CD8-positive, alpha-beta memory T cell (primary cell): Measurements from ENCODE around the gene ANKS3. TPM values are rescaled to one million over a fixed set of nuclear protein-coding genes. Genes with fewer than 3 reads are reported as not detected.
"Not testable (repeated sequence)": the region's sequence is repeated elsewhere in the genome, so short reads cannot be mapped to it uniquely, and the experiment has no call there.

Experiments used
- CTCF ChIA-PET: fragments of 350-600 bp; sonication (Branson Sonifier 250); formaldehyde crosslinking; loops from one replicate; lab custom pipeline; 2021; ENCODE audit warnings: antibody characterized with exemption; lab: Charles Lee
- POLR2A ChIA-PET: fragments of 350-600 bp; sonication (Branson Sonifier 250); formaldehyde crosslinking; loops from one replicate; lab custom pipeline; 2021; ENCODE audit warnings: antibody characterized with exemption; lab: Charles Lee
- DNase-seq, 5 donors: peaks; one replicate each; pipeline versions ENCODE4 v3.0.0 to v3.0.0-alpha.2; 2020 to 2022; ENCODE audit warnings: mixed read lengths in 1 of 5
- H3K27ac ChIP-seq: one replicate; pipeline ENCODE4 v1.7.0; 2013; ENCODE audit warnings: low read depth, mild to moderate bottlenecking, low read length, moderate library complexity
- H3K27me3 ChIP-seq: 2 replicates; pipeline ENCODE4 v1.7.0; 2013; ENCODE audit warnings: low read length, mild to moderate bottlenecking; ENCODE audit not compliant: insufficient read depth, poor library complexity, severe bottlenecking
- H3K36me3 ChIP-seq: 2 replicates; pipeline ENCODE4 v1.7.0; 2013; ENCODE audit warnings: mild to moderate bottlenecking, low read length, moderate library complexity; ENCODE audit not compliant: insufficient read depth
- H3K4me1 ChIP-seq: 2 replicates; pipeline ENCODE4 v1.7.0; 2013; ENCODE audit warnings: mild to moderate bottlenecking, low read length, moderate library complexity; ENCODE audit not compliant: insufficient read depth
- H3K4me3 ChIP-seq: 2 replicates; pipeline ENCODE4 v1.7.0; 2013; ENCODE audit warnings: mild to moderate bottlenecking, low read length
- H3K9me3 ChIP-seq: 2 replicates; pipeline ENCODE4 v1.7.0; 2013; ENCODE audit warnings: mild to moderate bottlenecking, low read length
- H3K27ac Mint-ChIP-seq, 8 donors: one replicate each; pipeline ENCODE4 v1.8.0; 2020 to 2021; ENCODE audit warnings: mixed read lengths in 8 of 8, mild to moderate bottlenecking in 6 of 8, inconsistent platforms in 3 of 8, moderate library complexity in 3 of 8
- H3K27me3 Mint-ChIP-seq, 2 donors: one replicate each; pipeline ENCODE4 v1.8.0; 2020 to 2021; ENCODE audit warnings: mixed read lengths in 2 of 2, mild to moderate bottlenecking in 1 of 2, moderate library complexity in 1 of 2
- H3K36me3 Mint-ChIP-seq, 3 donors: one replicate each; pipeline ENCODE4 v1.8.0; 2020 to 2021; ENCODE audit warnings: mixed read lengths in 3 of 3, inconsistent platforms in 1 of 3, mild to moderate bottlenecking in 1 of 3
- H3K4me1 Mint-ChIP-seq, 3 donors: one replicate each; pipeline ENCODE4 v1.8.0; 2020 to 2021; ENCODE audit warnings: mixed read lengths in 3 of 3, inconsistent platforms in 1 of 3, mild to moderate bottlenecking in 1 of 3
- H3K4me3 Mint-ChIP-seq, 7 donors: one replicate each; pipeline ENCODE4 v1.8.0; 2020 to 2021; ENCODE audit warnings: mixed read lengths in 7 of 7, mild to moderate bottlenecking in 6 of 7, moderate library complexity in 4 of 7, inconsistent platforms in 2 of 7
- H3K9me3 Mint-ChIP-seq, 5 donors: one replicate each; pipeline ENCODE4 v1.8.0; 2020 to 2022; ENCODE audit warnings: mixed read lengths in 5 of 5, mild to moderate bottlenecking in 3 of 5, moderate library complexity in 2 of 5, inconsistent platforms in 1 of 5
- polyA plus RNA-seq: library from polyadenylated mRNA; unstranded; fragments of 300-500 nt; fragmentation: Illumina TruSeq; gene quantifications from one replicate; pipeline ENCODE4 v1.2.3, GENCODE V29; 2021
- total RNA-seq, 2 experiments: library from RNA; stranded (reverse); gene quantifications; one replicate each; pipeline ENCODE4 v1.2.3, GENCODE V29; 2021

ANKS3 gene
- total and polyA plus RNA-seq, 3 experiments from 2014 or later = 4.3 to 18.5 (median 16.9) TPM

GRCh38 chr16:4655801-4656200 lies 78.3 kb downstream of the ANKS3 start:
- H3K36me3 ChIP-seq = peaks cover 5% of the 10 kb centered on the region
- H3K4me3 Mint-ChIP-seq = no peak overlapping the region
- H3K4me1 ChIP-seq = peaks cover 17% of the 10 kb centered on the region
- H3K9me3 ChIP-seq = no peaks in the 10 kb centered on the region
- H3K27ac ChIP-seq = no peak overlapping the region
- ChIA-PET CTCF (no interaction called here), POLR2A (no interaction called here)
- H3K27me3 Mint-ChIP-seq = no peaks in the 10 kb centered on the region
- H3K9me3 Mint-ChIP-seq = no peaks in the 10 kb centered on the region
- H3K27ac Mint-ChIP-seq = no peak overlapping the region
- no peak for DNase-seq
- H3K36me3 Mint-ChIP-seq = peaks cover 0 to 68% (median 3%) of the 10 kb centered on the region in 3 donors
- H3K27me3 ChIP-seq = no peaks in the 10 kb centered on the region
- H3K4me1 Mint-ChIP-seq = peaks cover 6 to 15% (median 14%) of the 10 kb centered on the region in 3 donors
- no peak overlapping the region for H3K4me3 ChIP-seq

- peaks cover 8 to 14% (median 13%) of the 10 kb centered on the region in 3 donors for H3K4me1 Mint-ChIP-seq
- POLR2A ChIA-PET = no interaction called here
- no peak for DNase-seq
Observed at GRCh38 chr16:4654964-4655590, 79.0 kb downstream of the ANKS3 start.

GRCh38 chr16:4654011-4654963 lies 79.8 kb downstream of the ANKS3 start:
- H3K4me3 ChIP-seq = no peak overlapping the region
- peaks cover 5% of the 10 kb centered on the region for H3K36me3 ChIP-seq
- H3K4me1 ChIP-seq = peaks cover 16% of the 10 kb centered on the region
- Mint-ChIP-seq H3K27me3 (no peaks in the 10 kb centered on the region), H3K4me3 (no peak overlapping the region), H3K9me3 (no peaks in the 10 kb centered on the region), H3K27ac (peak overlapping the region in 2 of 8 donors; percentile 23 to 92), H3K36me3 (peaks cover 0 to 72% (median 7%) of the 10 kb centered on the region in 3 donors), H3K4me1 (peaks cover 8 to 11% (median 9%) of the 10 kb centered on the region in 3 donors)
- H3K27ac ChIP-seq = no peak overlapping the region
- ChIA-PET CTCF (no interaction called here), POLR2A (no interaction called here)
- H3K27me3 ChIP-seq = no peaks in the 10 kb centered on the region
- H3K9me3 ChIP-seq = no peaks in the 10 kb centered on the region
- no peak for DNase-seq

More at GRCh38 chr16:4654964-4655590, 79.0 kb downstream of the ANKS3 start:
- H3K27ac ChIP-seq = no peak overlapping the region
- Mint-ChIP-seq H3K27ac (peak overlapping the region in 1 of 8 donors; percentile 26), H3K27me3 (no peaks in the 10 kb centered on the region), H3K36me3 (peaks cover 0 to 74% (median 6%) of the 10 kb centered on the region in 3 donors), H3K9me3 (no peaks in the 10 kb centered on the region), H3K4me3 (no peak overlapping the region)
- no peaks in the 10 kb centered on the region for H3K27me3 ChIP-seq
- H3K9me3 ChIP-seq = no peaks in the 10 kb centered on the region
- peaks cover 16% of the 10 kb centered on the region for H3K4me1 ChIP-seq
- no peak overlapping the region for H3K4me3 ChIP-seq
- peaks cover 5% of the 10 kb centered on the region for H3K36me3 ChIP-seq
- CTCF ChIA-PET = no interaction called here

GRCh38 chr16:4652561-4652960 lies 81.5 kb downstream of the ANKS3 start:
- no peaks in the 10 kb centered on the region for H3K27me3 ChIP-seq
- no peak for DNase-seq
- ChIA-PET CTCF (no interaction called here), POLR2A (no interaction called here)
- Mint-ChIP-seq H3K27me3 (no peaks in the 10 kb centered on the region), H3K4me1 (peaks cover 13 to 18% (median 16%) of the 10 kb centered on the region in 3 donors), H3K36me3 (peaks cover 0 to 70% (median 7%) of the 10 kb centered on the region in 3 donors), H3K27ac (no peak overlapping the region), H3K4me3 (no peak overlapping the region), H3K9me3 (no peaks in the 10 kb centered on the region)
- no peak overlapping the region for H3K4me3 ChIP-seq
- no peak overlapping the region for H3K27ac ChIP-seq
- no peaks in the 10 kb centered on the region for H3K9me3 ChIP-seq
- H3K36me3 ChIP-seq = peaks cover 5% of the 10 kb centered on the region
- H3K4me1 ChIP-seq = peaks cover 23% of the 10 kb centered on the region

- H3K4me3 ChIP-seq = no peak overlapping the region
- Mint-ChIP-seq H3K36me3 (peaks cover 0 to 67% (median 7%) of the 10 kb centered on the region in 3 donors), H3K4me3 (no peak overlapping the region), H3K27me3 (no peaks in the 10 kb centered on the region), H3K27ac (peak overlapping the region in 1 of 8 donors; percentile 81), H3K9me3 (no peaks in the 10 kb centered on the region), H3K4me1 (peaks cover 15 to 24% (median 16%) of the 10 kb centered on the region in 3 donors)
- H3K27me3 ChIP-seq = no peaks in the 10 kb centered on the region
- H3K4me1 ChIP-seq = peaks cover 30% of the 10 kb centered on the region
- H3K27ac ChIP-seq = no peak overlapping the region
- no peaks in the 10 kb centered on the region for H3K9me3 ChIP-seq
- peaks cover 5% of the 10 kb centered on the region for H3K36me3 ChIP-seq
- no peak for DNase-seq
- ChIA-PET POLR2A (no interaction called here), CTCF (interaction anchor here (2.0 kb wide), 1 partner anchor 18 kb away, joined by 6 read pairs; no protein-coding TSS in a partner anchor)
Observed at GRCh38 chr16:4651827-4652226, 82.2 kb downstream of the ANKS3 start.

- Mint-ChIP-seq H3K36me3 (peaks cover 0 to 61% (median 7%) of the 10 kb centered on the region in 3 donors), H3K27ac (peak overlapping the region; percentile 35 to 87 (median 73)), H3K4me1 (peaks cover 15 to 32% (median 16%) of the 10 kb centered on the region in 3 donors)
- not testable (repeated sequence) for H3K27ac ChIP-seq, H3K27me3 Mint-ChIP-seq, H3K9me3 Mint-ChIP-seq, H3K4me3 ChIP-seq, H3K36me3 ChIP-seq, H3K27me3 ChIP-seq, H3K9me3 ChIP-seq, H3K4me3 Mint-ChIP-seq
- DNase-seq = peak; percentile 66 to 84 (median 69)
- peaks cover 36% of the 10 kb centered on the region for H3K4me1 ChIP-seq
- POLR2A ChIA-PET = interaction anchor here (0.5 kb wide), 1 partner anchor 26 kb away, joined by 3 read pairs; no protein-coding TSS in a partner anchor
- CTCF ChIA-PET = interaction anchor here (0.7 to 2.0 kb wide), 10 partner anchors 13 to 71 kb away, joined by 3 to 9 read pairs (median 3); partner anchors contain the start of genes MGRN1 and NUDT16L1
Observed at GRCh38 chr16:4650443-4651074, 83.5 kb downstream of the ANKS3 start.

- H3K4me3 ChIP-seq = no peak overlapping the region
- no peaks in the 10 kb centered on the region for H3K9me3 ChIP-seq
- Mint-ChIP-seq H3K36me3 (peaks cover 0 to 61% (median 9%) of the 10 kb centered on the region in 3 donors), H3K4me3 (peak overlapping the region in 1 of 7 donors; percentile 43), H3K4me1 (peaks cover 16 to 36% (median 18%) of the 10 kb centered on the region in 3 donors), H3K27me3 (no peaks in the 10 kb centered on the region), H3K9me3 (no peaks in the 10 kb centered on the region), H3K27ac (peak overlapping the region in 5 of 8 donors; percentile 70 to 87 (median 75))
- CTCF ChIA-PET = interaction anchor here (0.9 to 2.0 kb wide), 8 partner anchors 15 to 72 kb away, joined by 3 to 9 read pairs (median 4); partner anchors contain the start of genes MGRN1 and NUDT16L1
- no peak overlapping the region for H3K27ac ChIP-seq
- no peaks in the 10 kb centered on the region for H3K27me3 ChIP-seq
- DNase-seq = no peak
- H3K4me1 ChIP-seq = peaks cover 36% of the 10 kb centered on the region
- POLR2A ChIA-PET = interaction anchor here (0.5 kb wide), 1 partner anchor 26 kb away, joined by 3 read pairs; no protein-coding TSS in a partner anchor
- no peaks in the 10 kb centered on the region for H3K36me3 ChIP-seq
Observed at GRCh38 chr16:4649744-4650442, 84.2 kb downstream of the ANKS3 start.
